Measurements from ENCODE around the gene ZNF296.
"Not testable (repeated sequence)": the region's sequence is repeated elsewhere in the genome, so short reads cannot be mapped to it uniquely, and the experiment has no call there.

ZNF296 gene

DNA sequence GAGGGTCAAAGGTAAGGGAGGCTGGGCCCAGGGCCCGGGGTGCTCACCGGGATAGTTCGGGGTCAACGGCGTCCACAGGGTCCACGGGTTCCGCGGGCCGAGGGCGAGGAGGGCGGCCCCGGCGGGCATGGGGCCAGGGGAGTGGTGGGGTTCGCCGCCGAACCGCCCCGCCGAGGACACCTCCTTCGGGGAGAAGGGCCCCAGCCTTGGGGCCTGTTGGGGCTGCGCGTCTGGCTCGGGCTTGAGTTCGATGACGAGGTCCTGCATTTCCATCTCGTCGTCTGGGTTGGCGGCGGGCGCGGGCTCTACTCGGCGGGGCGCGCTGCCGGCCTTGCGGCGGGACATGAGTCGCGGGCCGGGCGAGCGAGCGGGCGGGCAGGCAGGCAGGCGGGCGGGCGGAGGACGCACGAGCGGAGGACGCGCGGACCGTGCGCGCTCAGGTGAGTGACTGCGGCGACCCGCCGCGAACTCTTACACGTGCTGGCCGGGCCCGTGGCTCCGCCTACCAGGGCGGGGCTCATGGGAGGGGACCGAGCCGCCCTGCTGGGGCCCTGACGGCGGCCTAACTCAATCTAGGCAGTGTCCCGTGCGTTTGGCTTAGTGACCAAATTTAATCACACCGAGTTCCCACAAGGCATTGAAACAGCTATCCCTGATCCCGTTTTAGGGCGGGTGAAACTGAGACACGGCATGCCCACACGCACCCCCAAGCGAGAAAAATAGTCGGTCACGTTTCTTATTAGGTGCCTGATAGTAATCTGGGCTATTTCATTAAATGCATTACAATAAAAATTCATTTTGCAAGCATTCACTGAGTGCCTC lies at the start of gene ZNF296:
TSS of gene ZNF296 (minus strand) at position 450 of the 822 bp plus-strand sequence. CDS start at position 345, 105 bp downstream.
- DNase-seq = peak; percentile 88

DNA sequence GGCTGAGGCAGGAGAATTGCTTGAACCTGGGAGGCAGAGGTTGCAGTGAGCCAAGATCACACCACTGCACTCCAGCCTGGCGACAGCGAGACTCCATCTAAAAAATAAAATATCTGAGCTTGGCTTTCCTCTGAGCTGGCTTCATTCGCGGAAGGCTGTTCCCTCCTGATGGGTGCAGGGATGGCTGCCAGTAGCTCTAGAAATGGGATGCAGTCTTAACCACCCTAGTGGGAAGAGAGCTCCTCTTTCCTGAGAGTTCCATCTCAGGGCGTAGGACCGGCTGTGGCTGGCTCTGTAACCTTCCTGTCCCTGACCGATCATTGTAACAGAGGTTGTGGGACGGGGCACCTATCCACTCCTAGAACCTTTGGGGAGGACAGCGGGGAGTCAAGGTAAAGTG lies 49.1 kb upstream of the ZNF296 start:
- no peak for DNase-seq

DNA sequence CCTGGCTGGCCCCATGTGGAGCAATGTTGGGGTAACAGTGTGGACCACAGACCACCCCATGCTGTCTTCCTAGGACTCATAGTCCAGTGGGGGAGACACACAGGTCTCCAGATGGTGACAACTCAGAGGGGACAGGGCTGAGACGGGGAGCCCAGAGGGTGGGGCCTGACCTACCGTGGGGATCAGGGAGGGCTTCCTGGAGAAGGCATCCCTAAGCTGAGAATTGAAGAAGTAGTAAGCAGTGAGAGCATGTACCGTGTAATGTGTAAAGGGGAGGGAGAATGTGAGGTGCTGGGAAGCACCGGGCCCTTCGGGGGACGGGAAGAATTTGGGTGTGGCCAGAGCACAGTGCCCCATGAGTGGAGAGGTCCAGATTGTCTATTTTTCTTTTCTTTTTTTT lies 47.7 kb upstream of the ZNF296 start:
- DNase-seq = no peak

DNA sequence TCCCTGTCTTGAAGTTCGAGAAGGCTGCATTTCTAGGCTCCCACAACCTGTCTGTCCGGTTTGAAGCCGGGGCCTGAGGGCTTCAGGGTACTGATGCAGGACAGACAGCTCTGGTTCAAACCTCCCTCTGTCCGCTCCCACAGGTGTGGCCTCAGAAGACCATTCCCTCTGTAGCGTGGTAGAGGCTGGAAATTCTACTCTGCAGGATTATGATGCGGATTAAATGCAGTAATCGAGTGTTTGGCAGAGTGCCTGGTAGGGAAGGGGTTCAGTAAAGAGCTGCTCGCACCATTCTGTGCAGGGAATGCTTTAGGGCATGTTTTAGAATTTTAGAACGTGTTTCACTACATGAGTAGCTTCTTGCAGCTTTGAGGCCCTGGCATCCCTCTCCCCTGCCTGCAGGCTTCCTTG lies 47.2 kb upstream of the ZNF296 start:
- DNase-seq = peak; percentile 90

DNA sequence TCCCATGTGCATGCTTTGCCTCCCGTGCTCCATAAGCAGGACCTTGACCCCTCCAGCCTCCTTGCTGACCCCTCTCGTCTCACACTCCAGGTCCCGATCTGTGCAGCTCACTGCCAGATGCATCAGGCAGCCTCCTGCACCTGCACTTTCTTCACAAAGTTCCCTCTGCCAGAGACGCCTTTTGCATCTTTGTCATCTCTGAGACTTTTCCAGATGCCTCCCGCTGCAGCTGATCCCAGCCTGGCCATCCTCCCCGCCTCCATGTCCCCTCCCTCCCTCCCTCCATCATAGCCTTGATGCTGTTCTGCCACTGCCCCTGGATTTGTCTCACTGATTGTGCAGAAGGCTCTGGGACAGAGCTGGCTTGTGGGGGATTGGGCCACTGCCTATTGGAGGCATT lies 46.6 kb upstream of the ZNF296 start:
- no peak for DNase-seq

DNA sequence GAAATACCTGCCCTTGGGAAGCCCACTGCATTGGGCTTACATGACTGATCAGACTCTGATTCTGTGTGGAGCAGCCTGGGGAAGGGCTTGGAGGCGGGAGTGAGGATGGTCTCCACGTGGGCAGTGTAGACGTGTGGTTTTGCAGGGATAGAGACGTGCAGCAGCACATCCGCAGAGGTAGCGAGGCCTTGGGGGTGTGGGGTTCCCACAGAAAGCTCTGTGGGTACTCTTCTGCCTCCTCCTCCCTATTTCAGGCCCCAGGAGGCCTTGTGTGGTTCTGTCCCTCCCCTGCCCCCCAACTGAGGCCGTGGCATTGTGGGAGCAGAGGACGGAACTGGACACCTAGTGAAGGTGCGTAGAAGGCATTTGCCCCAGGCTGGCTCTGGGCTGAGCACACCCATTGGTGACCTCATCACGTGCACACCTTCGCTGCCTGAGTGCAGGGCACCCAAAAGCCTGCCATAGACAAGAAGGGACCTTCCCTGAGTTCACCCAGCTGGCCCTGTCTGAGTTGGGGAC lies 45.6 kb upstream of the ZNF296 start:
- no peak for DNase-seq

DNA sequence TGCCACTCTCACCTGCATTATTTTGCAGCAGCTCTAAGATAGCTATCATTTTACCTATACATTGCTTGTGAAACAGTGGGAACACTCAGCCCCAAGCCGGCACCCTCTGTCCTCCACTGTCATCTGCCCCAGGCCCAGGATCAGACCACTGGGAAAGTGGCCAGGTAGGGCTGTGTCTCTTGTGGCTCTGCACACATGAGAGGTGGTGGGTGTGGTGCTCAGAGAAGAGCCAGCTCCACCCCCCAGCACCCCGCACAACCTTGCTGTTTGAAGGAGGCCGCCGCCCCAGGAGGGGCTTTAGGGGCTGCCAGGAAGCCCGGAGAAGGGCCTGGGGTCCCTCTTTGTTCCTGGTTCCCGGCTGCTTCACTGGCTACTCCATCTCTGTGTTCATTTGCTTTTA lies 43.3 kb upstream of the ZNF296 start:
- DNase-seq = no peak

DNA sequence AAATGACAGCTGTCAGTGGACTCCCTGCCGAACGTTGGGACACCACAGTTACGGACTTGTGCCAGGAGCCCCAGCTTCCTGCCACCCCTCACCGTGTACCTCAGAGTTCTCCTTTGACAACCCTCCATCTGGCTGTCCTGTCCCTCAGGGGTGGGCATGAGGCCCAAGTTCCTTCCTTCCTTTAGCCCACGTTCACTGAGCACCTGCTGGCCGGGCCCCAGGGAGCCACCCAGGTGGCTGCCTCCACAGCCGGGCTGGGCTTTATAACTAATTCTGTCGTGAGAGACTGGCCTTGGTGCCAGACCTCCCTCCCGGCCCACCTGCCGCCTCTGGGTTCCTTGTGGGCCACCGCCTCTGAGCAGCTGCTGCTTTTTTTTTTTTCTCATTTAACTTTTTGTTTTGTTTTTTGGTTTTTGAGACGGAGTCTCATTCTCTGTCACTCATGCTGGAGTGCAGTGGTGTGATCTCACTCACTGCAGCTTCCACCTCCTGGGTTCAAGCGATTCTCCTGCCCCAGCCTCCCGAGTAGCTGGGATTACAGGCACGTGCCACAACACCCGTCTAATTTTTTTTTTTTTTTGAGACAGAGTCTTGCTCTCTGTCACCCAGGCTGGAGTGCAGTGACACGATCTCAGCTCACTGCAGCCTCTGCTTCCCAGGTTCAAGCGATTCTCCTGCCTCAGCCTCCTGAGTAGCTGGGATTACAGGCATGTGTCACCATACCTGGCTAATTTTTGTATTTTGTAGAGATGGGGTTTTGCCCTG lies 42.5 kb upstream of the ZNF296 start:
- not testable (repeated sequence) for DNase-seq

DNA sequence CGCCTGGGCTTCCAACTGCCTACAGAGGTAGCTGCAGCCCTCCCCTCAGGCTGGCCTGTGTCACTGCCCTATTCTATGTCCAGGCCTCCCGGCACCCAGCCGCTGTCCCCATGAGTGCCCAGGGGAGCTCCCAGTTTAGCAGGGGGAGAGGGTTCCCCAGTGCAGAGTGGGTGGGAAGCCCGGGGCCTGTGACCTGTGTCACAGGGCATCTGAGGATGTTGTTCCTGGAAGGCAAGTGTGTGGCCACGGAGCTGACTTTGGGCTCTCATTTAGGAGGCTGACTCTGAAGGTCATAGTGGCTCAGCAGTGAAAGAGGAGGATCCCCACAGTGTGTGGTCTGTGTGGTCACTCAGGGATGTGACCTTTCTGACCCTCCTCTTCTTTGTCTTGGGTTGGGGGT lies 41.8 kb upstream of the ZNF296 start:
- no peak for DNase-seq

DNA sequence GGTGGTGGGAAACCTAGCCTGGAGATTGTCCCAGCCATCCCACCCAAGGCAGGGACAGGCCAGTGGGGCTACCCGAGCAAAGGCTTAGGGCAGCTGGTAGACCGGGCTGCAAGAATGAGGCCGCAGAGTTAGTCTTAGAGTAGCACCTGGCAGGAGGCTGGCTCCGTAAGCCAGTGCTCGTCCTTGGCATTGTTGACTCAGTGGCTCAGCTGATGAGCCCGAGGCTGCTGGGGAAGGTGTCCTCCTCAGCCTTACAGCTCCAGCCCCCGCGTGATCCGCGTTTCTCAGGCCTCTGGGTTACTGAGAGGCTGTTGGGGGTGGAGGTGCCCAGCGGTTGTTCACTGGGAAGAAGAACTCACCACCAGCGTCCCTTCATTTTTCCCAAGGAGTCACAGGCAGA lies 41.4 kb upstream of the ZNF296 start:
- no peak for DNase-seq

DNA sequence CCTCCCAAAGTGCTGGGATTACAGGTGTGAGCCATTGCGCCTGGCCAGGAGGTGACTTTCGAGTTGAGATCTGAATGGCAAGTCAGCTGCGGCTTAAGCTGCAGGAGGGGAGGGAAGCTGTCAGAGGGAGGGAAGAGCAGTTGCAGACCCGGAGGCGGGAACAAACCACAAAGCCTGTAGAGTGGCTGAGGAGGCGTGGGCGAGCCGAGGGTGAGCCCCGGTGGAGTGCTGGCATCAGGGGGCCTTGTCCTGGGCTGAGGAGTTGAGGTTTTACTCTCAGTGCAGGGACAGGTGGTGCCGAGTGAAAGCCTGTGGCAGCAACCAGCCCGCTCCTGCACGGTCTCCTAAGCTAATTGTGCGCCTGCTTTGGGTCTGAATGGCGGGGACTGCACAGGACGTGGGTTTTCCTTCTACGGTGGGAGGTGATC lies 40.9 kb upstream of the ZNF296 start:
- peak; percentile 77 for DNase-seq

DNA sequence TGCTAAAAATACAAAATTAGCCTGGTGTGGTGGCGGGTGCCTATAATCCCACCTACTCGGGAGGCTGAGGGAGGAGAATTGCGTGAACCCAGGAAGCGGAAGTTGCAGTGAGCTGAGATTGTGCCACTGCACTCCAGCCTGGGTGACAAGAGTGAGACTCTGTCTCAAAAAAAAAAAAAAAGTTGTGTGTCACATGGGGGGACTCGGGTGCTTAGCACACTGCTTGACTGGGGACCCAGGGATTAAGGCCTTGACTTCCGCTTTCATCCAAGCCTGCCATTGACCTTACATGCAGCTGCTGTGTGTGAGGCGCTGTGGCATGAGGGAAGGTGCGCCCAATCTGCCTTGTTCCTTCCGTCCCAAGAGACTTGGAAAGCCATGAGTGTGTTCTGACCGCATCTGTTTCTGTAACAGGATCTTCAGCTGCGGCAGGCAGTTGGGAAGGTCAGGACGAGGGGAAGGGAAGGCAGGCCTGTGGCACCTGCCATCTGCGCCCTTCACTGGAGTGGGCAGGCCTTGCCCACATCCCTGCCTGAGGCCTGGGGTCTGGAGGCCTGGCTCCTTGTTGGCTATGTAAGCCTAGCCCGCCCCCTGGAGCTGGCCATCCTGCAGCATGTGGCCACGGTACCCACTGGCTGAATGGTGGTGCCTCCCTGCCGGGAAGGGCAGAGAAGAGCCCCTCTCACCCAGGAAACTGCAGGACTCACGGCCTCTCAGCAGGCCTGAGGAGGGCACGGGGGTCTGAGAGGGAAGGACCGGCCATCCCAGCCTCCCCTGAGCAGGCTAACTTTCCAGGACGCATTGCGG lies 39.7 kb upstream of the ZNF296 start:
- DNase-seq = no peak

DNA sequence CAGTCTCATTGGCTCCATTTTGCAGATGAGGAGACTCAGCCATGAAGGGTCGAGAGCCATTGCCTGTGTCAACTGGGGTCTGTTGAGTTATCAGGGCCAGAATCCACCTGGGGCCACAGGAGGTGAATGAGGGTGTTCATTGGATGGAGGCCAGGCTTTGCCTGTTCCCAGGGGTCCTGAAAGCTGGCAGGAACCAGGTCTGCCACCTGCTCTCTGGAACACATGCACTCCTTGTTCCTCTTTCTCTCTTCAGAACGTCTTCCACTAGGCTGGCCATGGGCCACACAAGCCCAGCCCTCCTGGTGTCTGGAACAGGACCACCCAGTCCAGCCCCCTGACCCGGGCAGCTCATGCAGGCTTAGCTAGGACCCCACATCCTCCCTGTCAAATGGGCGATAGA lies 37.8 kb upstream of the ZNF296 start:
- no peak for DNase-seq

DNA sequence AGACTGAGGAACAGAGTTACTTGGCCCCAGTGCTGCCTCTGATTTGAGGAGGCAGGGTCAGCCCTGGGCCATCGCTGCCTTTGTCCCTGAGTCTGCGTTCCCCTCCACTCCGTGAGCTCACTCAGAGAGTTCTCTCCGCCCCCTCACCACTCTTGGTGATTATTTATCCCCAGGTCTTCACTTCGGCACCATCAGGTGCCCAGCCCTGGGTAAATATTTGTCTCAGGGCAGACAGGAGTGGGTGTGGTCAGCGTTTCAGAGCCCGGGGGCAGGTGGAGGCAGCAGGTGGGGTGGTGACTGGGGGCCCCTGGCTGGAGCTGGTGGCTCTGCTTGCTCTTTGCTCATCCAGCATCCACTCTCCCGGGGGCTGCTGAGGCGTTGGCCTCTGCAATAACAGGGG lies 37.4 kb upstream of the ZNF296 start:
- DNase-seq = no peak

DNA sequence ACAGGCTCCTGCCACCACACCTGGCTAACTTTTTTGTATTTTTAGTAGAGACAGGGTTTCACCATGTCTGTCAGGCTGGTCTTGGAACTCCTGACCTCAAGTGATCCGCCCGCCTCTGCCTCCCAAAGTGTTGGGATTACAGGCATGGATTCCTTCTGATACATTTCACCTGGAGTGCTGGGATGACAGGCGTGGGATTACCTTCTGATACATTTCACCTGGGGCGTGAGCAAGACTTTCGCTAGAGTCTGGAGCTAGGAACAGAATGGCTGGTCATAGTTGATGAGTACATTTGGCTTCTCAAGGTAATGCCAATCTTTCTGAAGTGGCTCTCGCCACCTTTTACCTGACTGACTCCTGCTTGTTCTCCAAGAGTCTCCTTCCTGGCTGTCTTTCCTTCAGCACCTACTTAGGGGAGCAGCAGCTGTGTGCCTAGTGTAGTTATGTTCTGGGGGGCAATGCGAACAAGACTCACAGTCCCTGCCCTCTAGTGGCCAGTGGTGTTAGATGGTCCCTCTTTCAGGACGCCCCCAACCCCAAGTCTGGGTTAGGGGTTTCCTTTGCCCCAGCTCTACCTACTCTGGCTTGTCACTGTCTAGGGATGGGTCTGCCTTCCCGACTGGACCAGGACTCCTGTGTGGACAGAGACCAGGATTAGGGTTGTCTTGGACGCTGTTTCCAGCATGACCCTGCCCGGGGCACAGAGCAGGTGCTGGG lies 36.0 kb upstream of the ZNF296 start:
- DNase-seq = no peak

DNA sequence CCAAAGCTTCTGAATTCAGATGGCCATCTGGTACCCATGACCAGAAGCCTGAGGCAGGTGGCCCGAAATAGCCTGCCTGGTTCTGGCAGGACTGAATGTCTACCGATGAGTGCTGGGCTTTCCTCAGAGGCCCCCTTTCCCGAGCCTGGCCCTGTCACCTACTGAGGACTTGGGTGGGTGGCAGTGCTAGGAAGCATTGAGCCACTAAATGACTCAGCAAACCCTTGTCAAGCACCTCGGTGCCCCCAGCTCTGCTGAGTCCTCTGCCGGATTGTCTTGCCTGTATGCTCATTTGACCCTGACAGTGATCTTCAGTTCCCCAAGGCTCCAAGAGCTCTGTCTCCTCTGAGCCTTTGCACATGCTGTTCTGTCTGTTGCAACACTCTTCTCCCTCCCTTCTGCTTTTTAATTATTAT lies 34.6 kb upstream of the ZNF296 start:
- DNase-seq = no peak

DNA sequence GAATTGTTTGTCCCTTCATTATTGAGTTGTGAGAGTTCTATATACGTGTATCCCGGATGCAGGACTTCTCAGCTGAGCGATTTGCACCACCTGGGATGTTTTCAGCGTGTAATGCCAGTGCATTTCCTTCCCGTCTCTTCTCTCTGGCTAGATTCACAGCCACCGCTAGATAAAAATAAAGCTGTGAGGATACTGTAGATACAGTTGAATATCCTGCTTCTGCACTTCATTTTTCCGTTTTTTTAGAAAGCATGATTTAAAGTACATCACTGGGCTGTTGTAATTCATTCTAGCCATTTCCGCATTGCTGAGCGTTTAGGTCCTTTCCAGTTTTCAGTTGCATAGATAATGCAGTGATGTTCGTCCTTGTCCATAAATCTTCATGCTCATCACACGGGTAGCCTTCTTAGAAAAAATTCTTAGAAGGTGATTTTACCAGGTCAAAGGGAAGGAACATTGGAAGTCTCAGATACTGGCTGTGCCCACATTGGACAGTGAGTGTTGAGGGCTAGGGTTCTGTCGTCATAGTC lies 31.4 kb upstream of the ZNF296 start:
- no peak for DNase-seq

DNA sequence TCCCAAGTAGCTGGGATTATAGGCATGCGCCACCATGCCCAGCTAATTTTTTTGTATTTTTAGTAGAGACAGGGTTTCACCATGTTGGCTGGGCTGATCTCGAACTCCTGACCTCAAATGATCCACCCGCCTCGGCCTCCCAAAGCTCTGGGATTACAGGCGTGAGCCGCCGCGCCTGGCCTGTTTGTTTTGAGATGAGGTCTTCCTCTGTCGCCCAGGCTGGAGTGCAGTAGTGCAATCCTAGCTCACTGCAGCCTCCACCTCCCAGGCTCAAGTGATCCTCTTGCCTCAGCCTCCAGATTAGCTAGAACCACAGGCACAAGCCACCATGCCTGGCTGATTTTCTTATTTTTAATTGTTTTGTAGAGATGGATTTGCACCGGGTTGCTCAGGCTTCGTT lies 30.1 kb upstream of the ZNF296 start:
- DNase-seq = not testable (repeated sequence)

DNA sequence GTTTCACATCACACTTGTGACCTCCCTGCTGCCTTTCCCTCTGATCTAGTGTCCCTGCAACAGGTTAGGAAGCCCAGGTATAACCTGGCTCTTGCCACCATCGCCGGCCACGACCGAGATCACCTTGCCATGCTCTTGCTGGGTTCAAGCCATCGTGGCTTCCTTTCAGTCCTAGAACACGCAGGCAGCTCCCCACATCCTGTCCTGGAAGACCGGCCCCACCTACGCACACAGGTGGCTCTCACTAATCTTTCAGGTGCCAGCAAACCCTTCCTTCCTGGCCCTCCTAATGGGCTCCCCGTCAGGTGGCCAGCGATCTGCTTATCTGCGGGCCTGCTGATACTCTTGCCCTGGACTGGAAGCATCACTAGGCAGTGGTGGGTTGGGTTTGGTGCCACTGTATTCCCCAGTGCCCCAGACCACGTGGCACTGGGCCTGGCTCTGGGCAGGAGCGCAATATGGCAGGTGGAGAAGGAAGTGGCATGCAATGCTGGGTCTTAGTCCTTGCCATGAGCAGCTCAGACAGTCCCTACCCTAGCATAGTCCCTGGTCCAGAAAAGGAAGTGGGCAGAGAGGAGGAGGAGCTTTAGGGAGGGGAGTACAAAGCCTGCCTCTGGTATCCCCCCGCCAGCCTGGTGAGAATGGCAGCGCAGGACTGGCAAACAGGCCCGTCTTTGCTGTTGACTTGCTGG lies 28.5 kb upstream of the ZNF296 start:
- DNase-seq = no peak

DNA sequence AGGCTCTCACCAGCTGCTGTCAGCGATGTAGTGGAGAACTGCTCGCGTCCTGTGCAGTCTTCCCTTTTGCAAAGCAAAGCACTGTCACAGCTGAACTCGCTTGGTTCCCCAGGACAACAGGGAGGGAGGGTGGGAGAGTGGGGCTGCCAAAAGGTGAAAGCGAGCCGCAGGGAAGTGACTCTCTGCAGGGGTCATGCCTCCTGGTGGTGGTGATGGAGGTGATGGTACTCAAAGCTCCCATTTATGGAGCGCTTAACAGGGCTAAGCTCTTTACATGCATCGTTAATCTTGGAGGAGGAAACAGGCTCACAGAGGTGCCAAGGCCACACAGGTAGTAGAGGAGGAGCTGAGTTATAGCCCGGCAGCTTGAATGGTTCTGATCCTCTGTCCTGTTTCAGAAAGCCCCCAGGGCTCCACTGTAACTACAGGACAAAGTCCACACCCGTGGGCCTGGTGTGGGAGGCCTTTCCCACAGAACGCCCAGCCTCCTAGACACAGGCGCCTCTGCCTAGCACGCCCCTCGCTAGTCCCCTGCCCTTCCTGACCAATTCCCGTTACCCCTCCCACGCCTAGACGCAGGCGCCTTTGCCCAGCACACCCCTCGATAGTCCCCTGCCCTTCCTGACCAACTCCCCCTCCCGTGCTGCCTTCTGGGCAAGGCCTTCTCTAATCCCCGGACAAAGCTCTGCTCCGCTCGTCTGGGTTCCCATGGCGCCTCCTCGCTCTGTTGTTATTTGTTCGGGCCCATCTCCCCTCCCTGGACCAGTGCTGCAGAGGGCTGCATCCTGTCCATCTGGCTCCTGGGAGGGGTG lies 27.4 kb upstream of the ZNF296 start:
- DNase-seq = no peak

DNA sequence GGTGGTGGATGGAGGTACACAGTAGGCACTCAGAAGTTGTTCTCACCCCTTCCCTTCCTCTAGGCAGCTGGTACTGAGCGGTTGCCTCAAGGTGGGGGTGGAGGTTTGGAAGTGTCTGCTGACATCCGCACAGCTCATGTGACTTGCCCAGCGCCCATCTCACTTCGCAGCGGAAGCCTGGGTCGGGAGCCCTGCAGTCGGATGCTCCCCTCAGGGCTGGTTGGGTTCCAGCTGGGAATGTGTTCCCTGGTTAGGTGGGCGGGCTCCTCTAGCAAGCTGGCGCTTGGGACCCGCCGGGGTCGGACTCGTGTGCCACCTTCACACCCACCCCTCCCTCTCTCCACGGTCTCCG lies 26.9 kb upstream of the ZNF296 start:
- no peak for DNase-seq
